Measurements from ENCODE around the gene TRAPPC2B. TPM values are rescaled to one million over a fixed set of nuclear protein-coding genes. Genes with fewer than 3 reads are reported as not detected.
A peak's percentile ranks its signal among the peaks of the same experiment; 100 is the strongest.

The TRAPPC2B gene
- total and polyA plus RNA-seq, 2 of the 13 experiments (the other 11 are each of a cell fraction or from before 2014, with no cell fraction given): 13.3 to 17.7 TPM

DNA sequence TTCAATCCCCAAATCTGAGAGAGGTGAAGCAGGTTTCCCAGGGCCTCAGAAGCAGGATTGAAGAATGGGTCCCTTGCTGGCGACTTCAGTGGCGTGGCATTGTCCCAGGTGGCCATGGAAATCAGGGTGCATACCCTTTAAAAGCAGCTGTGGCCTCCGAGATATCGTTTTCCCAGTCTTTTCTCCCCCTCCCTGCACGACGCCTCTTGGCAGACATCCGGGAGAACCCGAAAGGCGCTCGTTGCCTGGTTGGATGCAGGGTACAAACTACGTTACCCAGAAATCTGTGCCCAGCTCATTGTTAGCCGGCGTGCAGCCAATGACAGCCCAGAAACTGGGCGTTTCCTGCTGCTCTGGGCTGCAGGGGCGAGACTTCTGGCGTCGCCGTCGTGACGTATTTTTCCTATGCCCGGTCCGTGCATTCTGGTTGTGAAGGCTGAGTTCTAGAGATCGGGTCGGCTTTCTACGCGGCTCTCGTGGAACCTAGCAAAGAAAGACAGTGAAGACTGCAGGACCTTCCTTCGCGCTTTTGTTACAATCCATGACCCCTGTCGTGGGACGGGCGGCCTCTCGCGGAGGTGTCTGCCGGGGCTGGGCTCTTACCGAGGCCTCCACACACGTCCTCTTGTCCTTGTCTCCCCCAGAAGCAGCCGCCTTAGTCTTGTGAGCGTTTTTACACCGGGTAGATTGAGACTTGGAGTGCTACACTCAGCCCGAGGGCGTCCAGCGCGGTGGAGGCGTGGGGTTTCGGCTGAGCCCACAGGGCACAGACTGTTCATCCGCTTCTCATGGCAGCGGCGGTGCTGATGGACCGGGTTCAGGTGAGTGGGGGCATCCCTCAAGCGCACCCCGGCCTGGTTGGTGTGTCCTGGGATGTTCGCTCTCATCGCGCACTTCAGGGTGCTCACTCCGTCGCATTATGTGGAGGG is 12.2 kb upstream of the TRAPPC2B start, which contains the start of gene ZNF304 (continued):
- no peak for TF ChIP-seq POGK (CRISPR knock-in tag; conservative IDR thresholded peaks at IDR 0.05)
- no peak for TF ChIP-seq SKIL (CRISPR knock-in tag; IDR thresholded peaks at IDR 0.05; ENCODE audit: borderline replicate concordance)
- no peak for TF ChIP-seq ZNF674 (CRISPR knock-in tag; IDR thresholded peaks at IDR 0.05; ENCODE audit: low read depth)
- no peak for TF ChIP-seq NR2F2 (IDR thresholded peaks at IDR 0.05; ENCODE audit: borderline replicate concordance, low read depth)
- TF ChIP-seq, protein P1, sequence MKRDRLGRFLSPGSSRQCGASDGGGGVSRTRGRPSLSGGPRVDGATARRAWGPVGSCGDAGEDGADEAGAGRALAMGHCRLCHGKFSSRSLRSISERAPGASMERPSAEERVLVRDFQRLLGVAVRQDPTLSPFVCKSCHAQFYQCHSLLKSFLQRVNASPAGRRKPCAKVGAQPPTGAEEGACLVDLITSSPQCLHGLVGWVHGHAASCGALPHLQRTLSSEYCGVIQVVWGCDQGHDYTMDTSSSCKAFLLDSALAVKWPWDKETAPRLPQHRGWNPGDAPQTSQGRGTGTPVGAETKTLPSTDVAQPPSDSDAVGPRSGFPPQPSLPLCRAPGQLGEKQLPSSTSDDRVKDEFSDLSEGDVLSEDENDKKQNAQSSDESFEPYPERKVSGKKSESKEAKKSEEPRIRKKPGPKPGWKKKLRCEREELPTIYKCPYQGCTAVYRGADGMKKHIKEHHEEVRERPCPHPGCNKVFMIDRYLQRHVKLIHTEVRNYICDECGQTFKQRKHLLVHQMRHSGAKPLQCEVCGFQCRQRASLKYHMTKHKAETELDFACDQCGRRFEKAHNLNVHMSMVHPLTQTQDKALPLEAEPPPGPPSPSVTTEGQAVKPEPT (CRISPR knock-in tag; IDR thresholded peaks at IDR 0.05; ENCODE audit: low read depth): 0 out of 2 replicates have a peak, but pooled peaks have one; percentile 42
- 0 out of 2 replicates have a peak, but pooled peaks have one; percentile 55 for TF ChIP-seq ZKSCAN8 (CRISPR knock-in tag; IDR thresholded peaks at IDR 0.05; ENCODE audit: borderline replicate concordance)
- peak; percentile 90 for TF ChIP-seq NFYB (CRISPR knock-in tag; IDR thresholded peaks at IDR 0.05)
- TF ChIP-seq IKZF5 (CRISPR knock-in tag; IDR thresholded peaks at IDR 0.05): 0 out of 2 replicates have a peak, but pooled peaks have one; percentile 35
- no peak for TF ChIP-seq TOE1 (CRISPR knock-in tag; IDR thresholded peaks at IDR 0.05)
- TF ChIP-seq ZNF724P (CRISPR knock-in tag; IDR thresholded peaks at IDR 0.05; ENCODE audit: borderline replicate concordance): no peak
- TF ChIP-seq SAP130 (CRISPR knock-in tag; IDR thresholded peaks at IDR 0.05; ENCODE audit: low read depth): peak; percentile 96
- TF ChIP-seq, protein P2, sequence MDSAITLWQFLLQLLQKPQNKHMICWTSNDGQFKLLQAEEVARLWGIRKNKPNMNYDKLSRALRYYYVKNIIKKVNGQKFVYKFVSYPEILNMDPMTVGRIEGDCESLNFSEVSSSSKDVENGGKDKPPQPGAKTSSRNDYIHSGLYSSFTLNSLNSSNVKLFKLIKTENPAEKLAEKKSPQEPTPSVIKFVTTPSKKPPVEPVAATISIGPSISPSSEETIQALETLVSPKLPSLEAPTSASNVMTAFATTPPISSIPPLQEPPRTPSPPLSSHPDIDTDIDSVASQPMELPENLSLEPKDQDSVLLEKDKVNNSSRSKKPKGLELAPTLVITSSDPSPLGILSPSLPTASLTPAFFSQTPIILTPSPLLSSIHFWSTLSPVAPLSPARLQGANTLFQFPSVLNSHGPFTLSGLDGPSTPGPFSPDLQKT (CRISPR knock-in tag; IDR thresholded peaks at IDR 0.05; ENCODE audit: borderline replicate concordance): no peak
- TF ChIP-seq HINFP (CRISPR knock-in tag; IDR thresholded peaks at IDR 0.05; ENCODE audit: low read depth): peak; percentile 81; the same call in 1 of the 2 replicates
- peak; percentile 56; the same call in 1 of the 2 replicates for TF ChIP-seq NRL (CRISPR knock-in tag; IDR thresholded peaks at IDR 0.05; ENCODE audit: borderline replicate concordance)
- TF ChIP-seq ZFP36L1 (CRISPR knock-in tag; IDR thresholded peaks at IDR 0.05): no peak
- TF ChIP-seq POLR2A (IDR thresholded peaks at IDR 0.05; ENCODE audit: insufficient read depth in 1 of 2, low read depth in 2 of 2, low read length in 2 of 2): peak; percentile 48 to 53; a peak in 2 of 4 replicates
- peak; percentile 43; the same call in 1 of the 2 replicates for TF ChIP-seq CBFB (CRISPR knock-in tag; IDR thresholded peaks at IDR 0.05)
